CD4-positive, alpha-beta T cell treated with Interleukin-6 at 100 ng/mL for 8 hours (primary cell): ENCODE results near the gene SHISA5.
"Not testable (repeated sequence)": the region's sequence is repeated elsewhere in the genome, so short reads cannot be mapped to it uniquely, and the experiment has no call there.

Experiments used
- DNase-seq: peaks from one replicate; pipeline ENCODE4 v3.0.0-alpha.2; 2020; ENCODE audit warnings: mixed read lengths, low spot score

SHISA5 gene, protein sequence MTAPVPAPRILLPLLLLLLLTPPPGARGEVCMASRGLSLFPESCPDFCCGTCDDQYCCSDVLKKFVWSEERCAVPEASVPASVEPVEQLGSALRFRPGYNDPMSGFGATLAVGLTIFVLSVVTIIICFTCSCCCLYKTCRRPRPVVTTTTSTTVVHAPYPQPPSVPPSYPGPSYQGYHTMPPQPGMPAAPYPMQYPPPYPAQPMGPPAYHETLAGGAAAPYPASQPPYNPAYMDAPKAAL

DNA sequence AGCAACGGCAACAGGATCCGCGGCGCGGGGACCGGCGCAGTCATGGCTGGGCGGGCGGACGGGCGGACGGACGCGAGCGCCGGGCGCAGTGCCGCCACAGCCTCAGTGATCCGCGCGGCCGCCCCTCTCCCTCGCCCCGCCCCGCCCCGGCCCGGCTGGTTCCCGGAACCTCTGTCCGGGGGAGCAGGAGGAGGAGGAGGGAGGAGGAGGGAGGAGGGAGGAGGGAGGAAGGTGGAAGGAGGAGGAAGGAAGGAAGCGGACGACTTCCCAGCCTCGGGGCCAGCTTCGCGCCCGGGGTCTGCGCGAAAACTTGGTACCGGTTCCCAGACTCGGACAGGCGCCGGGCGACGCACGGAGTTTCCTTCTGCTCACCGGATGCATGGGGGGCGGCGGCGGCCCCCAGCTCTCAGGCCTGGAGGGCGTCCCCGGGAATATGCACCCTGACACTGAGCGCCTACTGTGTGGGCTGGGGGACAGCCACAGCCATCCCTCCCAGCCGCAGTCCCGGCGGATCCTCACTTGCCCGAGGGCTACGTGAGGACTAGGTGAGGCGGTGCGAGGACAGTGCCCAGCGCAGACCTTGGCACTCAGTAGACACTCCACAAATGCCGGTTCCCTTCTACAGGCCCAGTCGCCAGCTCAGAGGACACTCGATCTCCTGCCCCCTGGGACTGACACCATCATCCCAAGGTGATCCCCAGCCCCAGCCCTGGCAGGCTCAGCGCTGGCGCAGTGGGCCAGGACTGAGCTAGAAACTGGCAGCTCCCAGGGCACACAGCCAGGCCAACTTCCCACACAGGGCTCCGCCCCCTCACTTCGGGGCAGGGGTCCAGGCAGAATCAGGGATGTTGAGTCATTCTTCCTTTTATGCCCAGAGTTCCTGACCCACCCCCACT lies at the start of gene SHISA5:
TSS of gene SHISA5 (minus strand) at position 124 of the 896 bp plus-strand sequence. CDS start at position 44, 80 bp downstream.
- peak; percentile 42 for DNase-seq

- no peak for DNase-seq
Measured at GRCh38 chr3:48553361-48553760, 49.4 kb upstream of the SHISA5 start.

- DNase-seq = no peak
Measured at GRCh38 chr3:48552111-48552951, 48.4 kb upstream of the SHISA5 start.

- DNase-seq = not testable (repeated sequence)
Measured at GRCh38 chr3:48551651-48552050, 47.7 kb upstream of the SHISA5 start.

DNA sequence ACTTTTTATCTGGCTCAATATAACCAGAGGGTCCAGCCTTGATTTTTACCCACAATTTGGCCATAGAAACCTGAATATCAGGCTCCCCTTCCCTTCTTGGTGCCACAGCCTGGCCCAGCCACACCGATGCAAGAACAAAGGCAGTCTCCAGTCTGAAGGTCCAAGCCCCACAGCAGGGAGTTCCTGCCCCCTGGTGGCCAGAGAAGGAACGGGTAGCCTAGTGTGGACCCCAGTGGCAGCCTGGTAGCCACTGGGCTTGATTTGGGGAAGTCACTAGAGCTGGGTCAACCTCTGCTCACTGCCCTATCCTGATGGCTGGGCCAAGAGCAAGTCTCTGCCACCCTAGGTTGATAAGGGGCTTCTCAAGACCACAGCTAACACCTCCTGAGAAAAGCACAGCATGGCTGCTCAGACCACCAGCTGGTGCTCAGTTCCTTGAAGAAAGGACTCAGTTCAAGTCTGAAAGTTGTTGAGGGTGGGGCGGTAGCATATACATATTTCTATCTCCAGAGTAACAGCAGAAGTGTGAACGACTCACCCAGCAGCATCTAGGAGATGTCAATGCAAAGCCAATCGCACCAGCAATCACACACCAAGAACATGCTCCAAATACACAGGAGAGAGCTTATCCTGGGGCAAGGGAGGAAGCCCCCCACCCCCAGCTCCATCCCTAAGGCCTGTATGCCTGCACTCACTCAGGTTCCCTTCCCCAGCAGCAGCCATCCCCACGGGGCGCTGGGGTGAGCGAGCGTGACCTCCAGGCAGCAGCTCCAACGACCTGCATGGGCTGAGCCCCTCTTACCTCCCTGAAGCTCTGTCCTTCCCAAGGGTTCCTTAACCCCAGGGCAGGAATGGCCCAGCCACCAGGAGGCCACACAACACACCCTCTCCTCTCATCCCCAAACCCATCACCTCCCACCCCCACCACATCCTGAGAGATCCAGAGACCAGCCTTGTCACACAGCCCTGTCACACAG lies 45.0 kb upstream of the SHISA5 start:
- DNase-seq = peak; percentile 84

- DNase-seq = no peak
Measured at GRCh38 chr3:48548126-48548525, 44.2 kb upstream of the SHISA5 start.

GRCh38 chr3:48546203-48546829 lies 42.3 kb upstream of the SHISA5 start:
- DNase-seq = peak; percentile 14

DNA sequence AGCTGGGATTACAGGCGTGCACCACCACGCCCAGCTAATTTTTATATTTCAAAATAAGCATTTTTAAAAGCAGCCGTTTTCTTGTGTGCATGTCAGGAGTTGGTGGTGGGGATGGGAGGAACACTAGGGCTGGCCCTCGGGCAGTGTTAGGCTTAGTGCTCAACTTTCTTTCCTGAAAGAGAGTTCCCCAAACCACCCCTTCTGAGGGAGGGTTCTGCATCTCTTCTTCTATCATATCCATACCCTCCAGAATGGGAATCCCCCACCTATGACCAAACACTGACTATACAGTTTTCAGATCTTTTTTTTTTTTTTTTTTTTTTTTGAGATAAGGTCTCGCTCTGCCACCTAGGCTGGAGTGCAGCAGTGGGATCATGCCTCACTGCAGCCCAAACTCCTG lies 40.2 kb upstream of the SHISA5 start:
- no peak for DNase-seq

- no peak for DNase-seq
Measured at GRCh38 chr3:48543271-48543866, 39.4 kb upstream of the SHISA5 start.

GRCh38 chr3:48538451-48538850 lies 34.5 kb upstream of the SHISA5 start:
- DNase-seq = no peak

- DNase-seq = no peak
Measured at GRCh38 chr3:48536785-48537184, 32.8 kb upstream of the SHISA5 start.

DNA sequence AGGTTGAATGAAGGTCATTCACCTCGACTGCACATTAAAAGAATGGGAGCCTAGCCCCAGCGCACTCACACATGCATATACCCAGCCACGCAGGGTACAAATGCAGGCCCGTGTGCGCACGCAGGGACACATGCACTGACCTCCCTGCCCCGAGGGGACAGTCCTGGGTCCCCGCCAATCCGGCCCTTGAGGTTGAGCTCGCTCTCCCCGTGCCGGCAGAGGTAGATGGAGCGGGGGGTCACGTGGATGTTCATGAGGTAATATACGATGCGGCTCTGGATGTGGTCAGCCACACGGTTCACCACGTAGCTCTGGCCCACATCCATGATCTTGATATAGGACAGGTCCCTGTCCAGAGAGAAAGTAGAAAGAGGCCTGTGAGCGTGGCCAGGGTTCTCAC lies 32.1 kb upstream of the SHISA5 start:
- no peak for DNase-seq

DNA sequence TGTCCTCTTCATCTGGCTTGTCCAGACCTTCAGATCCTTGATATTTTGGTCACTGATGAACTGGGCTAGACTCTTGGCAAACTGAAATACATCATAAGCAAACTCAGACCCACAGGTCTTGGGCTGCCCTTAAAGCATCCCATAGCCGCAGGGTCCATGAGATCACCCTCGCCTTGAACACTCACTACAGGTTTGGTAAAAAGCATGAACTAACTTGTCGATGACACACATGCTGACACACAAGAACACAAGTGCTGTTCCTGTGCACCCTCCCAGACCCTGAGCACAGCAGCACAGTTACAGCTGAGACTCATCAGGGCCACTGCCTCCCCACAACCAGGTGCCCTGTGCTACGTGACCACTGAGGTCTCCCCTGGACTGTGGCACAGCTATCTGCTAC lies 31.6 kb upstream of the SHISA5 start:
- DNase-seq = no peak

DNA sequence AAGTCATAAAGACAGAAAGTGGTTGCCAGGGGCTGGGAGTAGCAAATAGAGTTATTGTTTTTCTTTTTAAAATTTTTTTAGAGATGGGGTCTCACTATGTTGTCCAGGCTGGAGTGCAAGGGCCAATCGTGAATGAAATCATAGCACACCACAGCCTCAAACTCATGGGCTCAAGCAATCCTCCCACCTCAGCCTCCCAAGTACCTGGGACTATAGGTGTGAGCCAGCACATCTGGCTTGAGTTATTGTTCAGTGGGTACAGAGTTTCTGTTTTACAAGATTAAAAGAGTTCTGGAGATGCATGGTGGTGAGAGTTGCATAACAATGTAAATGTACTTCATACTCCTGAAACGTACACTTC lies 29.0 kb upstream of the SHISA5 start:
- DNase-seq = no peak

DNA sequence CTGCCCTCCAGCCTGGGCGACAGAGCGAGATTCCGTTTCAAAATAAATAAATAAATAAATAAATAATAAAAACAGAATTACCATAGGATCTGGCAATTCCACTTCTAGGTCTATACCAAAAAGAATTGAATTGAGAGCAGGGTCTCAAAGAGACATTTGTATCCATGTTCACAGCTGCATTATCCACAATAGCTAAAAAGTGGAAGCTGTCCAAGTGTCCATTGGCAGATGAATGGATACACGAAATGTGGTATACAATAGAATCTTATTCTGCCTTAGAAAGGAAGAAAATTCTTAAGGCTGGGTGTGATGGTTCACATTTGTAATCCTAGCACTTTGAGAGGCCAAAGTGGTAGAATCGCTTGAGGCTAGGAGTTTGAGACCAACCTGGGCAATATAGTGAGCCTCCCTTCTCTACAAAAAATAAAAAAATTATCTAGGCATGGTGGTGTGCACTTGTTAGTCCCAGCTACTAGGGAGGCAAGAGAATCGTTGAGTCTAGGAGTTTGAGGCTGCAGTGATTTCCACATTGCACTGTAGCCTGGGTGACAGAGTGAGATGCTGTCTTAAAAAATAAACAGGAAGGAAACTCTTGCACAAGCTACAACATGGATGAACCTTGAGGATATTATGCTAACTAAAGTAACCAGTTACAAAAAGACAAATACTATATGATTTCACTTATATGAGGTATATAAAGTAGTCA lies 28.4 kb upstream of the SHISA5 start:
- DNase-seq = no peak

DNA sequence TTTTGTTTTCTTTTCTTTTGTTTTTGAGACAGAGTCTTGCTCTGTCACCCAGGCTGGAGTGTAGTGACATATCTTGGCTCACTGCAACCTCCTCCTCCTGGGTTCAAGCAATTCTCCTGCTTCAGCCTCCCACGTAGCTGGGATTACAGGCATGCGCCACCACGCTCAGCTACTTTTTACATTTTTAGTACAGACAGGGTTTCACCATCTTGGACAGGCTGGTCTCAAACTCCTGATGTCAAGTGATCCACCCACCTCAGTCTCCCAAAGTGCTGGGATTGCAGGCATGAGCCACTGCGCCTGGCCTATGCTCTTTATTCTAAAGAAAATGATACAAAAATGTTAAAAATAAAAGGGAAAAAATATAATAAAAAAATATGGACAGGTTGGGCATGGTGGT lies 26.7 kb upstream of the SHISA5 start:
- not testable (repeated sequence) for DNase-seq

DNA sequence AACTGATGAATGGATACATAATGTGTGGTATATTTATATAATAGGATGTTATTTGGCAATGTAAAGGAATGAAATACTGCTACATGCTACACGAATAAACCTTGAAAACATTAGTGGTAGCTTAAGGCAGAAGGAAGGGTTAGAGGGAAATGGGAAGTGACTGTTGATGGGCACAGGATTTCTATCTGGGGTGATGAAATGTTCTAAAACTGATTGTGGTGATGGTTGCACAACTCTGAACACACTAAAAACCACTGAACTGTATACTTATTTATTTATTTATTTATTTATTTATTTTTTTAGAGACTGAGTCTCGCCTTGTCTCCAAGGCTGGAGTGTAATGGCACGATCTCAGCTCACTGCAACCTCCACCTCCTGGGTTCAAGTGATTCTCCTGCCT lies 24.8 kb upstream of the SHISA5 start:
- no peak for DNase-seq

DNA sequence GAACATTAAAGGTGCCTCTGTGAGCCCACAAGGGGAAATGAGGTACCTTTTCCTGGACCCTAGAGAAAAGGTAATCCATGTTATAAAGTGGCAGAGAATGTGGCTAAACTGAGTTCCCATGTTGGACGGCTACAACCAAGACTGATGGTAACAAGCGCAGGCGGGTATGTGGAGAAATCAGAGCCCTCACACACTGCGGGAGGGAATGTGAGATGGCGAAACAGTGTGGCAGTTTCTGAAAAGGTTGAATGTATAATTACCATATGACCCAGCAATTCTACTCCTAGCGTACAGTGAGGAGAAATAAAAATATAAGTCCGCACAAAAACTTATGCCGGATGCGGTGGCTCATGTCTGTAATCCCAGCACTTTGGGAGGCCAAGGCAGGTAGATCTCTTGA lies 24.1 kb upstream of the SHISA5 start:
- DNase-seq = no peak

GRCh38 chr3:48524970-48525369 lies 21.0 kb upstream of the SHISA5 start:
- no peak for DNase-seq

DNA sequence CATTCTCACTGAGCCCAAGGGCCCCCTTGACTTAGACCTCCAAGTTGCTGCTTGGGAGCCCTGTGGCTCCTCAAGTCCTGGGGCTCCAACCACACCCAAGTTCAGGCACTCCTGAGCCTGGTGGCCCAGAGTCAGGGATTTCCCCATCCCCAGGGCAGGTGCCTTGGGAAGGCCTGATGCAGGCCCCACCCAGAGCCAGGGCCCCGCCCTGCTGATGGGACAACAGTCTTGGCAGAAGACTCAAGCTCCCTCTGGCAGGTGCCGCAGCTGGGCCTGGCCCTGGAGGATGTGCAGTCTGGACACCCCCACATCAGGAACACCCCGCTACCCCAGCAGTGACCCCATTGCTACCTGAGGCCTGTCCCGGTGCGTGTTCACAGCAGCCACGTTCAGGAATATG lies 17.7 kb upstream of the SHISA5 start:
- DNase-seq = no peak
